ENCODE measurements around the gene TOP1. TPM values are rescaled to one million over a fixed set of nuclear protein-coding genes. Genes with fewer than 3 reads are reported as not detected.

Gene TOP1
- total RNA-seq, 1 experiment from 2014 or later, result 29.1 TPM

- Histone ChIP-seq H3K4me1 (ENCODE audit: insufficient read depth, low read length) (peaks cover 13% of the 10 kb centered on the region), H3K27me3 (ENCODE audit: low read length) (no peaks in the 10 kb centered on the region), H3K9me2 (replicated peaks; ENCODE audit: low read length) (no peaks in the 10 kb centered on the region), H4K20me1 (ENCODE audit: low read length) (no peaks in the 10 kb centered on the region), H2AFZ (ENCODE audit: low read length) (no peak overlapping the region), H3K4me3 (ENCODE audit: low read length) (no peak overlapping the region), H3F3A (ENCODE audit: low read length, unreplicated experiment) (no peaks in the 10 kb centered on the region), H3K9ac (ENCODE audit: low read length) (no peak overlapping the region), H3K4me2 (ENCODE audit: low read length) (no peak overlapping the region), H3K79me2 (ENCODE audit: low read length) (no peaks in the 10 kb centered on the region), H3K9me3 (ENCODE audit: low read length) (no peaks in the 10 kb centered on the region), H3K36me3 (ENCODE audit: low read depth, low read length) (no peaks in the 10 kb centered on the region), H3K27ac (ENCODE audit: low read length) (no peak overlapping the region)
- ChIA-PET CTCF (interaction anchor here (0.7 to 1.8 kb wide), 3 partner anchors 38 to 86 kb away, joined by 3 to 8 read pairs (median 4); no protein-coding TSS in a partner anchor), POLR2A (ENCODE audit: unreplicated experiment) (no interaction called here)
- intact Hi-C loops (cut with micrococcal nuclease), result no loop called here
- DNase-seq, result no peak
- ATAC-seq, result no peak
- TF ChIP-seq EZH2 (IDR thresholded peaks at IDR 0.05; ENCODE audit: low read length, unreplicated experiment) (no peak), CTCF (conservative IDR thresholded peaks at IDR 0.05; ENCODE audit: low read depth, low read length) (no peak), EZH2phosphoT487 (IDR thresholded peaks at IDR 0.05; ENCODE audit: borderline replicate concordance, low read length) (no peak)
- BruUV-seq (replicated peaks), result no TSS peak
These were observed 36.1 kb upstream of the TOP1 start for GRCh38 chr20:40992349-40993113.

GRCh38 chr20:40993794-40994540 is 34.7 kb upstream of the TOP1 start:
- no peaks in the 10 kb centered on the region for H3F3A ChIP-seq (ENCODE audit: low read length, unreplicated experiment)
- H4K20me1 ChIP-seq (ENCODE audit: low read length), result no peaks in the 10 kb centered on the region
- H3K36me3 ChIP-seq (ENCODE audit: low read depth, low read length), result no peaks in the 10 kb centered on the region
- DNase-seq (peak; percentile 28), ATAC-seq (no peak)
- H3K4me3 ChIP-seq (ENCODE audit: low read length), result no peak overlapping the region
- CTCF ChIA-PET, result interaction anchor here (0.7 kb wide), 1 partner anchor 100 kb away, joined by 4 read pairs; no protein-coding TSS in a partner anchor
- H3K27ac ChIP-seq (ENCODE audit: low read length), result no peak overlapping the region
- H3K4me1 ChIP-seq (ENCODE audit: insufficient read depth, low read length), result peaks cover 13% of the 10 kb centered on the region
- no peaks in the 10 kb centered on the region for H3K79me2 ChIP-seq (ENCODE audit: low read length)
- BruUV-seq (replicated peaks), result no TSS peak
- intact Hi-C loops (cut with micrococcal nuclease), result no loop called here
- no peak overlapping the region for H3K9ac ChIP-seq (ENCODE audit: low read length)
- no peak overlapping the region for H2AFZ ChIP-seq (ENCODE audit: low read length)
- H3K27me3 ChIP-seq (ENCODE audit: low read length), result no peaks in the 10 kb centered on the region
- no peak overlapping the region for H3K4me2 ChIP-seq (ENCODE audit: low read length)
- TF ChIP-seq CTCF (conservative IDR thresholded peaks at IDR 0.05; ENCODE audit: low read depth, low read length) (no peak), EZH2 (IDR thresholded peaks at IDR 0.05; ENCODE audit: low read length, unreplicated experiment) (no peak)
- H3K9me3 ChIP-seq (ENCODE audit: low read length), result no peaks in the 10 kb centered on the region
- H3K9me2 ChIP-seq (replicated peaks; ENCODE audit: low read length), result no peaks in the 10 kb centered on the region
- POLR2A ChIA-PET (ENCODE audit: unreplicated experiment), result no interaction called here

- intact Hi-C loops (cut with micrococcal nuclease), result no loop called here
- Histone ChIP-seq H2AFZ (ENCODE audit: low read length) (no peak overlapping the region), H3K9me2 (replicated peaks; ENCODE audit: low read length) (no peaks in the 10 kb centered on the region), H3K4me2 (ENCODE audit: low read length) (no peak overlapping the region), H3K36me3 (ENCODE audit: low read depth, low read length) (no peaks in the 10 kb centered on the region), H3K9me3 (ENCODE audit: low read length) (no peaks in the 10 kb centered on the region), H3K9ac (ENCODE audit: low read length) (no peak overlapping the region), H3K4me1 (ENCODE audit: insufficient read depth, low read length) (peaks cover 7% of the 10 kb centered on the region), H3K27ac (ENCODE audit: low read length) (no peak overlapping the region), H3K4me3 (ENCODE audit: low read length) (no peak overlapping the region), H4K20me1 (ENCODE audit: low read length) (no peaks in the 10 kb centered on the region), H3F3A (ENCODE audit: low read length, unreplicated experiment) (no peaks in the 10 kb centered on the region), H3K79me2 (ENCODE audit: low read length) (peaks cover 1% of the 10 kb centered on the region; the same call in 1 of the 2 replicates), H3K27me3 (ENCODE audit: low read length) (no peaks in the 10 kb centered on the region)
- DNase-seq (no peak), ATAC-seq (no peak)
- no peak for TF ChIP-seq CTCF (conservative IDR thresholded peaks at IDR 0.05; ENCODE audit: low read depth, low read length)
- TF ChIP-seq EZH2phosphoT487 (IDR thresholded peaks at IDR 0.05; ENCODE audit: borderline replicate concordance, low read length), result no peak
- TF ChIP-seq EZH2 (IDR thresholded peaks at IDR 0.05; ENCODE audit: low read length, unreplicated experiment), result no peak
- BruUV-seq (replicated peaks), result no TSS peak
- ChIA-PET CTCF (no interaction called here), POLR2A (ENCODE audit: unreplicated experiment) (no interaction called here)
These were observed 32.3 kb upstream of the TOP1 start for GRCh38 chr20:40996326-40996725.

All from PC-3 (cell line).